GM12872 (cell line): ENCODE data around the gene ZRANB3.

ENCODE experiments used
- TF ChIP-seq, protein P1 (sequence below): IDR thresholded peaks from 3 replicates; pipeline ENCODE4 v1.5.1; 2011; ENCODE audit warnings: low read depth, mild to moderate bottlenecking, low read length, moderate library complexity; ENCODE audit not compliant: insufficient read depth

Gene ZRANB3

DNA sequence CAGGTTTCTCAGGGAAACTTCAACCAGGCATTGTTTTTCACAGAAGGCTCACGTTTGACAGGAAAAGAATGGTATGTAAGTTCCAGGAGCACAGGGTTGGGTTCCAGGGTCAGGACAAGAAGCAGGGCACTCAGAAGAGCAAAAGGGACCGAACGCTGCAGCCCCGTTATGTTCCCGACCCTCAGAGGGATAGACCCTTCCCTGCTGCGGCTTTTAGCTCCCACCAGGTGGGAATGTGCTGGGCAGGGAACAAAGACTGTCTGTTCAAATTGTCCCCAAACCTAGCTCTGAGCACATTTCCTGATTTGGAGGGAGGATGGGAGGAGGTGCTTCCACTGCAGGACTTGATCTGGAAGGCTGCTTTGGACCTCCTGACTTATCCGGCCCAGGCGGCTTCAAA is 348.8 kb downstream of the ZRANB3 start:
- TF ChIP-seq, protein P1, sequence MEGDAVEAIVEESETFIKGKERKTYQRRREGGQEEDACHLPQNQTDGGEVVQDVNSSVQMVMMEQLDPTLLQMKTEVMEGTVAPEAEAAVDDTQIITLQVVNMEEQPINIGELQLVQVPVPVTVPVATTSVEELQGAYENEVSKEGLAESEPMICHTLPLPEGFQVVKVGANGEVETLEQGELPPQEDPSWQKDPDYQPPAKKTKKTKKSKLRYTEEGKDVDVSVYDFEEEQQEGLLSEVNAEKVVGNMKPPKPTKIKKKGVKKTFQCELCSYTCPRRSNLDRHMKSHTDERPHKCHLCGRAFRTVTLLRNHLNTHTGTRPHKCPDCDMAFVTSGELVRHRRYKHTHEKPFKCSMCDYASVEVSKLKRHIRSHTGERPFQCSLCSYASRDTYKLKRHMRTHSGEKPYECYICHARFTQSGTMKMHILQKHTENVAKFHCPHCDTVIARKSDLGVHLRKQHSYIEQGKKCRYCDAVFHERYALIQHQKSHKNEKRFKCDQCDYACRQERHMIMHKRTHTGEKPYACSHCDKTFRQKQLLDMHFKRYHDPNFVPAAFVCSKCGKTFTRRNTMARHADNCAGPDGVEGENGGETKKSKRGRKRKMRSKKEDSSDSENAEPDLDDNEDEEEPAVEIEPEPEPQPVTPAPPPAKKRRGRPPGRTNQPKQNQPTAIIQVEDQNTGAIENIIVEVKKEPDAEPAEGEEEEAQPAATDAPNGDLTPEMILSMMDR, result no peak

DNA sequence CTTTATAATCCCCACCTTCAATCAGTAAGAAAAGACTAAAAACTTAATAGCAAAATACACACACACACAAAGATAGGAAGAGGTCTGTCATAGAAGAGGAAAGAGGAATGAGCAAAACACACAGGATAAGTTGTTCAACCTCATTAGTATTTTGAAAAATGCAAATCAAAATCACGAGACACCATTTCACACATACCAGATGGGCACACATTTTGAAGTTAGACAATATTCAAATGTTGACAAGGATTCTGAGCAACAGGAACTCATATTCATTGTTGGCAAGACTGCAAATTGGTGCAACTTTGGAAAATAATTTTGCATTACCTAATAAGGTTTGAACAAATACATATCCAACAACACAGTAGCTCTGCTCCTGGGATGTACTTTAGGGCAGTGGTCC is 351.3 kb downstream of the ZRANB3 start:
- TF ChIP-seq, protein P1, result no peak

DNA sequence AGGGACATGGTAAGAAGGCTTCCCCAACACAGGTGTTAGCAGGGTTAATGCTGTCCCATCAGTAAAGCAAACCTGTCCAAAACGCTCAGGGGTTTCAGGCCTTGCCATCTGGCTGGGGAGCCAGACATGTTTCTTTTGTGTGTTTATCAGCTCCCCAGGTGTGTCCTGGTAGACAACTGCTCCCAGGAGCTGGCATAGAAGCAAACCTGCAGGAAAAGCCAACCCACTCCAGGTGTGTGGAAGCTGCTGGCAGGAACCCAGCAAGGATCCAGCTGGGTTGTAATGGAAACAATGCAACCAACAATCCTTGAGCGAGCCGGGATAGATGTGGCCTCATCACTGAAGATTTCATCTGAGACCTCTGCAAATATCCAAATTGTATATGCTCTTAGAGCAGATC is 355.8 kb downstream of the ZRANB3 start:
- TF ChIP-seq, protein P1, result no peak

DNA sequence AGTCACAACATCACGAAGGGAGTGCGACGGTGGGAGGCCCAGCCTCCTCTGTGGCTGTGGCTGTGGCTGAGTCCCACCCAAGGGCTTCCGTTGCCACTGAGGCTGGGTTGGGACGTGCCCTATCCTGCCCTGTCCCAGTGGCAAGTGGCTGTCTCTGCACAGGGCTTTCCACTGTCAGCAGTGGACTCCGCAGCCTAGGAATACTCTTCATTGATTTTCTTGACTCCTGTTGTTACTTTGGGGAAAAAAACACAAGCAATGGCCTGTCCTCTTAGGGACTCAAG is 356.3 kb downstream of the ZRANB3 start:
- TF ChIP-seq, protein P1, result no peak

DNA sequence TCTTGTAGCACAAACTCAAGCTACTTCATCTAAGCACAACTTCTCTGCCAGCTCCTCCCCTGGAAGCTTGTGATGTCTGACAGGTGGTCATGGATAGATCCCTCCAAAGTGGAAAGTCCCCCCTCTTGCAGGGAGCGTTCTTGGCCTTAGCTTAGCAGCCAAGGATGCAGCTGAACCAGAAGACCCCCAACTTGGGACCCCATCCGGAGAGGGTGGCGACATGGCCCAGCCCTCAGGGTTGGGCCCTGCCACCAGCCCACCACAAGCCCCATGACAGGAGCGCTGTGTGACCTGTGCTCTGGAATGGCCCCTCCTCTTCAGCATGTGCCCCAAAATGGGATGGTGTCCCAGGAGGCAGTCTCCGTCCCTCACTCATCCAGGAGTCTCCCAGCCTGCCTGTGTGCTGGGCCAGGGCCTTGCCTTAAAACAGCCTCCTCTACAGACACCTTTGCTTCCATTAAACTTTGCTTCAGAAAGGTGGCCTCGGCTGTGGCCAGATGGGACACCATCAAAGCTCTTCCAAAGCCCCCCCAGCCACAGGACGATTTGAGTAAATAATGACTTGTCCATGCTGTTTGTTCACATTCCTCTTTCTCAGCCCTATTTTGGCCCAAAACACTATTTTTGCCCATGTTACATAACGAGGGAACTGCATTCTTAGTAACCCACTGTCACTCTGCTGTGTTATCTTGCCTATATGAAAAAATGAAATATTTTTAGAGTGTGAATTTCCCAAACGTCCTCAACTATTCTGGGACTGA is 356.8 kb downstream of the ZRANB3 start:
- TF ChIP-seq, protein P1, result no peak

DNA sequence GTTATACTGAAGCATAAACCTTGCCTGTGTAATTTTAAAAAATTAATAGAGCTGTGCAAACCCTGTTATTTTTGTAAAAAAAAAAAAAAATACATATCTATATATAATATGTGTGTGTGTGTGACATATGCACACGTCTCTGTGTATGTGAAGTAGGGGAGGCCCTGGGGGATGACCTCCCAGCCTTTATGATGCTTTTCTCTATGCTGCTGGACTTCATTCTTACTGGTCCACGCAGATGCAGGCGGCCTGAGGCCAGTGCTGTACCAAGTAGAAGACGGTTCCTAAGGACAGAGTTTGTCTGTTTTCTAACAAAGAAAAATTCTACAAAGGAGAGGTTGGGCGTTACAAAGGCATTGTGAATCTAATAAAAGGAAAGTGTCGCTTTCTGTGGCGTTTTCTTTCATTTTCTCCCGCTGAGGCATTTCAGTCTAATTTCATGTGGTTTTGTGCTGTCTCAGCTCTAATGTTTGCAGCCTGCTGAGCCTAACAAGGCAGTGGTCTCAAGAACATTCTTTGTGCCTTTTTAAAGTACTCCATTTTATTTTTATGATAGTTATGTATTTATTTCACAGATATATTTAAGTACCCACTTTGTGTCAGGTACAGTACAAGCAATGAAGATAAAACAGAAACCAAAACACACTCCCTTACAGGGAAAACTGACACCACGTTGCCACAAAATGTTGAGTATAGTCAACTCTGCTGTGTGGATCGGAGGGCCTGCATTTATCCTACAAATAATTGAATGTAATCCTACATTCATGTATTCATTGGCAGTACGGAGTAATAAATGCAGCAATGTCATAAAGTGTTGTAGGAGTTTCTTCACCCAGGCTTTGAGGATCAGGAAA is 360.9 kb downstream of the ZRANB3 start:
- TF ChIP-seq, protein P1, result no peak

DNA sequence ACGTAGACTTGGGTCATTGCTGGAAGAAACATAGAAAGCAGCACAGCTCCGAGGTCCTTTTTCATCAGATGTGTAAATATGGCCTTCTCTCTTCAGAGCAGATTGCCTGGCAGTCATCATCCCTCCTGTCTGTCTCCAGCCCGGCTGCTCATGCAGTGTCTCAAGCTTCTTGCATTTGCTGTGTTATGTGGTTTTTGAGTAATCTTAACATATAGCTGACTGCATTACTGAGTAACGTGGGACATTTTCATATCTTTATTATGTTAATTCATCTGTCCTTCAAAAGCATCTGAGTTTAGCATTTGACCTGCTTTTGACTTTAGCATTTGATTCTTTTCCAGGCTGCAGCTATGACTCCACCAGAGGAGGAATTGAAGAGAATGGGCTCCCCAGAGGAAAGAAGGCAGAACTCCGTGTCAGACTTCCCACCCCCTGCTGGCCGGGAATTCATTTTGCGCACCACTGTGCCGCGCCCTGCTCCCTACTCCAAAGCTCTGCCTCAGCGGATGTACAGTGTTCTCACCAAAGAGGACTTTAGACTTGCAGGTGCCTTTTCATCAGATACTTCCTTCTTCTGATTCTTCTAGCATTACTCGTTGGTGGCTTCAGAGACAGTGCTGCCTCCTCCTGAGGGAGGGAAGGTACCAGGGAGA is 362.7 kb downstream of the ZRANB3 start:
- TF ChIP-seq, protein P1, result no peak
